Measurements from ENCODE around the gene UROS.

Gene UROS

DNA sequence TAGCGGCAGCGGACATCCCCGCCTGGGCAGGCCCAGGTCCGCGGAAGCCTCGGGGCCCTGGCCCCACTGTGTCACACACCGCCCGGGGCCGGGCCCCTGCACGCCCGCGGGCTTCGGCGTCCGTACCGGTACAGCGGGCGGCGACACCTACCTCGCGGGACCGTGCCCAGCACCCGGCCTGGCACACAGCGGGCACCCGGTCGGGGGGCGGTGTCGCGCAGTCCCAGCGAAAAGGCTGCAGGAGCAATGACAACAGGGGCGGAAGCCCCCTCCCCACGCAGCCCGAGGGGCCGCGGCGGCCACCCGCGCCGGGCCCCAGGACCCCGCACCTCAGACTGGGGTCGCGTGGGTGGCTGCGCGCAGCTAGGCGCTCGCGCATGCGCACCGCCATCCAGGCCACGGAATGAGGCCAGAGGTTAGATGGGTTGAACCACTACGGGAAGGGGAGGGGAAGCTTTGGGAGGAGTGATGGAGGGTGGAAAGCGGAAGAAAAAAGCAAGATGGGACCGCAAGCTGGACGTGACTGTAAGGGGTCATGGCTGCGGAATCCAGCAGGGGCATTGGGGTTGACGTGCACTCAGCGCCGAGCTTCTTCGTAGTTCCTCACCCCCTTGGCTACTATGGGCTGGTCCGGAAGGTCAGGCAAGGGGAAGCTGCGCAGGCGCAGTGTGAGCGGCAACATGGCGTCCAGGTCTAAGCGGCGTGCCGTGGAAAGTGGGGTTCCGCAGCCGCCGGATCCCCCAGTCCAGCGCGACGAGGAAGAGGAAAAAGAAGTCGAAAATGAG, at the start of gene UROS, which contains the start of gene BCCIP:
TSS of gene UROS (minus strand) at position 381 of the 785 bp plus-strand sequence. CDS start 6,759 bp downstream, outside the sequence.
TSS of gene BCCIP (plus strand) at position 669 of the 785 bp plus-strand sequence. CDS start at position 681, 12 bp downstream.
- no peak for FAIRE-seq

DNA sequence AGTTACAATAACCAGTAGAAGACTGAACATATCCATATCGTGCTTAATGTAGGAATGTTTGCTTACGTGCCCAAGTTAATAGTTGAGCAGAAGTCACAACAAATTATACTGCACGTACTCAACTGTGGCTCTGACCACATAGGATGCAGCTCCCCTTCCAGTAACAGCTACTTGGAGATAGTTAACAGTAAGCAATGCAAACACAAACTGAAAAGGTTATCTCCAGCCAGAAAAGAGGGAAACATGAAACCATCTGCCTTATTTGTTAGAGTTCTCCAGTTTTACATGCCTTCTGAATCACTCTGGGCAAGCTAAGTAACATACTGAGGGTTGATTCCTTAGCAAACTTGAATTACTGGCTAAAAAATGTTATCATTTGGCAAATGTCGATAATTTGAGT, 48.3 kb upstream of the UROS start:
- FAIRE-seq: no peak

- peak; percentile 13 for FAIRE-seq
These were observed 45.4 kb upstream of the UROS start for GRCh38 chr10:125868372-125868975.

DNA sequence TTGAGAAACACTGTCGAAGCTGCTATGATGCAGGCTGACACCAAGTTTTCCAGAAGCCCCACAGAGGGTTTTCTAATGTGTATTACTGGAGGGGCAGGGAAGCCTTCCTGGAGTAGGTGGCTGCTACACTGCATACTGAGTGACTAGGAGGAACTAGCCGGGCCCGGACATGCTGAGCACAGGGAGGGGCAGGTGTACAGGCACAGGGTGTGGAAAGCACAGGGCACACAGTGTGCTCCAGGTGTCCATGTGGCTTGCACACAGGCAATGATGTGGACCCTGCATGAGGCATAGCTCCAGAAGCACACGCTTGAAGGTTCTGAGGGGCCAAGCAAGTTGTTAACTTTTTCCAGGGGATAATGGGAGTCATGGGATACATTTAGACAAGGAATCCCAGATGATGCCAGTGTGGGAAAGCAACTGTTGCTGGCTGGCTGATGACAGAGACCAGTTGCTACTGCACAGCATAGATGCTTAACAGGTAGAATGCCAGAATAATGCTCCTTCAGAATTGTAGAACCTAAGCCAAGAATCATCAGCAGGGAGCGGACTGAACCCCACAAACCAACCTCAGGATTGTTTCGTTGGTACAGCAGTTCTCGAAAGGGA, 43.5 kb upstream of the UROS start:
- no peak for FAIRE-seq

- no peak for FAIRE-seq
These were observed 42.1 kb upstream of the UROS start for GRCh38 chr10:125865120-125865519.

GRCh38 chr10:125859128-125859817, 36.2 kb upstream of the UROS start:
- no peak for FAIRE-seq

DNA sequence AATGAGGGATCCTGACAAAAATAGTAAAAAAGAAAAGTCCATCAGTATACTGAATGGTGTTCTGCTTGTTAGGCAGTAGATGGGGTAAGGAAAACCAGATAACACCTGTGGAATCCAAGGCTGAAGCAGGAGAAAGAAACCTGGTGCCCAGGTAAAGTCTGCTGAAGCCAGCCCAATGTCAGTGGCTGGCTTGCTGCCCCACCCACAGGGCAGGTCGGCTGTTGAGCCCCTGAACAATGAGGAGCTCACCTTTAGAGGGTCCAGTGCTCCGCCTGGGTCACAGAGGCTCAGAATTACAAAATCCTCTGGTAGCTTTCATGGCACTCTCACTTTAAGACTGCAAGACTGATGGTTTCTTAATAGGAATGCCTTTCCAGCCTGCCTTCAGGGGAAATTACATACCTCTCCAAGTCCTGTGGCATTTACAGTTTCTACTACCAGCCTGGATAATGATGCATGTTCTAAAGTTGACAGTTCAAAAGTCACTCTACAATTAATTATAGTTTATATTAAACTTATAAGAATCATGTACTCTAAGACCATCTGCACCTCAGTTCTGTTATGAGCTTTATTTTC, 34.2 kb upstream of the UROS start:
- no peak for FAIRE-seq

- no peak for FAIRE-seq
These were observed 29.4 kb upstream of the UROS start for GRCh38 chr10:125852487-125852886.

DNA sequence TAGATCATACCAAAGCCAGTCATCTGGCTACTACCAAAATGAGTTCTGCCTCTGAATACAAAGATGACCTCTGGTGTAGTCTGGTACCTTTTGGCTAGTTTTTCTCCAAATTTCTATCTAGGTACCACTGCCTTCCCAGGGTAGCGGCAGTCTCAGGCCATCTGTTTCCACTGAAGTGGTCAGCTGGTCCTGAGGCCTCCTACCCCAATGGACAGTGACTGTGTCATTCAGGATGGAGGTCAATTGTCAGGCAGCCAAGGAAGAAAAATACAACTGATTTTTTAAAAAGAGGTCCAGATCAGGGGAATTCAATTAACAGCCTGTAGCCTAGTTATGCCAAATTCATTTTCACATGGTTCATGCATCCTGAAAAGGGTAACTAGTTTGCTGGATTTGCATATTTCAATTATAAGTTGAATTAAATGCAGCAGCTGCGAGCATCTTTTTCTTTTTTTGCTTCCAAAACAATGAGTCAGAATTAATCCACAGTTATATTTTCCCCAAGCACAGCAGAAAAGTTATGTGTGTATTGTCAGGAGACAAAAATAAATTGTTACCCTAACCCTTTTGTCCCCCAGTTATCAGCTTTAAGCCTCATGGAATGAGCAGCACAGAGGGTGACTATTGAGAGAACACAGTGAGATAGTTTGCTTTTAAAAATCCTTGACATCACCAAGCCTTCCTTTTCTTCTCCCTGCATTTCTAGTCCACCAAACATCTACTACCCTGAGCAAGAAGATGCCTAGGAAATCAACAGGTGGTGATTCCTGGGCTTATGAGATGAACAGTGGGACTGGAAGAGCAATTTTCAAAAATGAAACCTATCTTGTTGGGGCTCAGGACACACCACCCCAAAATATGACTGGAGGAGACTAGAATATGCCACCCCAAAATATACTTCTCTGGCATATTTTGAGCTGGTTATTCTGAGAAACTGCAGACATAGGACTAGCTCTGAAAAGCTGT, 28.0 kb upstream of the UROS start:
- FAIRE-seq: no peak

DNA sequence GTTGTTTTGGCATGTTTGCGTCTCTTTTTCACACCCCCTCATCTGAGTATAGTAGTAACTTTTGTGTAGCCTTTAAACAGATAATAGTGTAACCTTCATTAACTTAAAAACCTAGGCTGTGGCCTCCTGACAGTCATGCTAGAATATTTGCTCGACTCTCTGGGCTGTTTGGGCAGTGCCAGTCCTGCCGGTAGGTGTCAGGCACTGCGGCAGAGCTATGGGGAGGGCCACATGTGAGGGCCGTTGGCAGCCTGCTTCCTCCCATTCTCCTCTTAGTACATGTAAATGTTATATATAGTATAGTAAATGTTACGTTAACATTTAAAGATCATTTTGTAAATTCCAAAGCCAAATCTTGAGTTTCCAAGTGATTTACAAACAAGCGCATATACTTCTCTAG, 26.4 kb upstream of the UROS start:
- FAIRE-seq: no peak

DNA sequence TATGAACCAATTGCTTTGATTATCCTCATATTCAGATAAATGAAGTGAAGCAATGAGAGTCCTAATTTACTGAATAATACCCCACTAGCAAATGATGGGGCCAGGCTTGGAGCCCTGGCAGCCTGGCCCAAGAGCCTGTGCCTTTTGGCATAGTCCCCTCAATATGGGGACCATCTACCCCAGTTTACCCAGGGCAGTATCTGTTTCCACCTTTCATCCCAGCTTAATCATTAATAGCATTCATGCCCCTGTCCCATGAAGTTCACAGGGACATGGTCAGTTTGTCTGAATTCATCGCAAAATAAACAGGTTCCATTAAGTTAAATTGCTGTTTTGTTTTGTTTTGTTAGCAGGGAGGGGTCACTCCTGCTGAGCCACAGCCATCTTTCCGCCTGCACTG, 25.8 kb upstream of the UROS start:
- no peak for FAIRE-seq

- no peak for FAIRE-seq
These were observed 25.3 kb upstream of the UROS start for GRCh38 chr10:125848371-125848770.

DNA sequence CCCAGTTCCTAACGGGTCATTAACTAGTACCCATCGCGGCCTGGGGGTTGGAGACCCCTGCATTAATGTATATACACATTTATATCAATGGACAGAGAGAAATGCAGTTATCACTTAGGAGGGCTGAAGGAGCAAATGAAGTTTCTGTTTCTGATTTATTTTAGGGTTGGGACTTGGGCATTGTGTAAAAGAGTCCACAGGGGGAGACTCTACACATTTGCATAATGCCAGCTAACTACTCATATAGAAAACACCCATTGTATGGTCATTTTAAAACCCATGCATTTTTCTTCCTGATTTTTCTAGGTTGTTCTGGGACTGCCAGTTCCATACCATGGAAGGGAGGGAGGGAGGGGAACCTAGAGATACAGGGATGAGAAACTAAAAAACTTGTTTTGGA, 23.8 kb upstream of the UROS start:
- no peak for FAIRE-seq

DNA sequence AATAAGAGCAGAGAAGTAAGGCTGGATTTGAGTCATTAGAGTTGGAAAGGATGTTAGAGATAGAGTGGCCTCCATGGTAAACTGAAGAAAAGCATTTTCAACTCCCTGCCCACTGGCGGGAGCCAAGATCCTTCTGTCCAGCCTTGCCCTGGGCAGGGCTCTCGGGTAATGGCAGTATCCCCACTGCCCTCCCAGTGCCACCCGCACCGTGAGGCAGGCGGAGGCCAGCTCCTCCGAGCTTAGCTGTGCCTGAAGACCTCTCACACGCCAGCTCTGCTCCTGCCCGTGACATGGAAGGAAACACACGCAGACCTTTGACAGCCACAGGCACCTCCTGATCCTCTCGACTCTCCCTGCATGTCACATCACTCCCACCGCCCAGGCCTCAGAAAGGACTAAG, 22.6 kb upstream of the UROS start:
- no peak for FAIRE-seq

DNA sequence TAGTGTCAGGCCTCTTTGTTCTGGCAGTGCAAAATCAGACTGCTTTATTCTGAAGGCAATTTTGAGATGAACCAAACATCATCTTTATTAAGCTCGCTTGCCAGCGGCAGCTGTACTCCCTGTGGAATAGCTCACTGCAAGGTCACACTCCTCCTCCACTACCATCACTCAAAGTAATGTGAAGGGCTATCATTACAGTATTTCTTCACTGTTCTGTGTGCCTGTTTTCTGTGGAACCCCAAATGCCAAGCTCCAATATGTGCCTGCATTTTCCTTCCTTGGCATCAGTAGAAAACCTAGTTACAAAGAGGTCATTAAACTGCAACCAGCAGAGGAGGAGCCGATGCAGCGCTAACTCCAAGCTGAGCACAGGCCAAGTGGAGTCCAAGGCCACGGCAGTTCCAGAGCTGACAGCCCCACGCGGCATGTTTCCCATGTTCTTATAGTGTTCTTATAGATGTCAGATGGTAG, 21.7 kb upstream of the UROS start:
- no peak for FAIRE-seq

- no peak for FAIRE-seq
These were observed 20.7 kb upstream of the UROS start for GRCh38 chr10:125843603-125844329.

DNA sequence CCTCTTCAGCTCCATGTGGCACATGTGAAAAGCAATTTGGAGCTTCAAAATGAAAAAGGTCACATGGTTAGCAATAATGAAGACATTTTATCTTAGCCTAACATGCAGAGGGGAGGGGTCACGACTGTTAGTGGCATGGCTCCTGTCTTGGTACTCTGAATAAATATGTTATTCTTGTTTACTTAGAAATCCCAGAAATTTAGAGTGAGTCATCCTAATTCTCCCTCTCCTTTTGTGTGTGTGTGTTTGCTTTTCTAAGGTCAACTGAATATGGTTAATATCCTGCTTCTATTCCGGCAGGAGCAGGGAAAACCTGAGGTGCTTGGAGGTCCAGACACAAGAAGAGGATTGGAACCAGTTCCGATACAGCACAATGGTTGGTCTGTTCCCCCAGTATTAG, 17.9 kb upstream of the UROS start:
- FAIRE-seq: no peak

GRCh38 chr10:125840406-125840805, 17.3 kb upstream of the UROS start:
- FAIRE-seq: no peak

- no peak for FAIRE-seq
These were observed 15.9 kb upstream of the UROS start for GRCh38 chr10:125838802-125839575.

DNA sequence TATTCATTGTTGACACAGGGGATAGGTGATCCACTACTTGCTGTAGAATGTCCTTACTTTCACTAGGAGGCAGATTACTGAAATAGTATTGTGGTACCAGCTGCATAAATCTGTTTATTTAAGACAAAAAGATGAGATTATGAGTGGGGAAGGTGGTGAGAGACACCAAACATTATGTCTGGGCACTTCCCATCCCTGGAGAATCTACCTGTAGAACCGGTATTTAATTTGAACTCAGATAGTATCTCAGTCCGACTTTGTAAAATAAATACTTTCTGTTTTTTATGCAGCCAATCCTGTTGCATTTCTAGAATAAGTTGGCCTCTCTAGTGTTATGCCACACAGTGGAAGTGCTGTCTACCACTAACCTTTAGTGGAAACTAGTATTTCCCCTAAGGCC, 13.7 kb upstream of the UROS start:
- no peak for FAIRE-seq
